Measurements from ENCODE around the gene CACNA1D.

DNA sequence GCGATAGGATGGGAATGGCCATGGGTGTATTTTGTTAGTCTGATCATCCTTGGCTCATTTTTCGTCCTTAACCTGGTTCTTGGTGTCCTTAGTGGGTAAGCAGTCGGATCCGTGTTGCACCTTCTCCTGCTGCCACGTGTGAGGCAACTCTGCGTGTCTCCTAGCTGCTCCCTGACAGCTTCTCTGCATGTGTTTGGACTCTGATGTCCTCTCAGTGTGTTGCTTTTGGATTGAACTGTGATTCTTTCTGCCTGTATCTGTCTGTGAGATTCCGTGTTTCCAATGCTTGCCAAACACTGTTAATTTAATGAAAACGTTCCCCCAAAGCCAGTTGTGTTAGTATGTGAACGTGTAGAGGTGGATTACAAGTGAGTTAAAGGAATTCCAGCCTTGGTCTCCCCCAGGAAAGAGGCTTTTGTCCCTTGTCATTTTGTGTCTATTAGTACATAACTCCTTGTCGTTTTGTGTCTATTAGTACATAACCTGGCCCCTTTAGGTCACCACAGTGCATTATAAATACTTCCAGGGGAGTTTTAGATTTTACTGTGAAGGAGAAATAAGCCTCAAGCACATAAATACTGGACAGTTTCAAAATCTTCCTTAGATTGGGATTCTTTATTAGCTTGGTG, 179.4 kb downstream of the CACNA1D start:
- TF ChIP-seq, protein P1, sequence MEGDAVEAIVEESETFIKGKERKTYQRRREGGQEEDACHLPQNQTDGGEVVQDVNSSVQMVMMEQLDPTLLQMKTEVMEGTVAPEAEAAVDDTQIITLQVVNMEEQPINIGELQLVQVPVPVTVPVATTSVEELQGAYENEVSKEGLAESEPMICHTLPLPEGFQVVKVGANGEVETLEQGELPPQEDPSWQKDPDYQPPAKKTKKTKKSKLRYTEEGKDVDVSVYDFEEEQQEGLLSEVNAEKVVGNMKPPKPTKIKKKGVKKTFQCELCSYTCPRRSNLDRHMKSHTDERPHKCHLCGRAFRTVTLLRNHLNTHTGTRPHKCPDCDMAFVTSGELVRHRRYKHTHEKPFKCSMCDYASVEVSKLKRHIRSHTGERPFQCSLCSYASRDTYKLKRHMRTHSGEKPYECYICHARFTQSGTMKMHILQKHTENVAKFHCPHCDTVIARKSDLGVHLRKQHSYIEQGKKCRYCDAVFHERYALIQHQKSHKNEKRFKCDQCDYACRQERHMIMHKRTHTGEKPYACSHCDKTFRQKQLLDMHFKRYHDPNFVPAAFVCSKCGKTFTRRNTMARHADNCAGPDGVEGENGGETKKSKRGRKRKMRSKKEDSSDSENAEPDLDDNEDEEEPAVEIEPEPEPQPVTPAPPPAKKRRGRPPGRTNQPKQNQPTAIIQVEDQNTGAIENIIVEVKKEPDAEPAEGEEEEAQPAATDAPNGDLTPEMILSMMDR (IDR thresholded peaks at IDR 0.05; ENCODE audit: poor library complexity), result no peak
- TF ChIP-seq EZH2 (IDR thresholded peaks at IDR 0.05; ENCODE audit: borderline replicate concordance), result no peak
- no peak for TF ChIP-seq EZH2phosphoT487 (IDR thresholded peaks at IDR 0.05; ENCODE audit: low read depth, severe bottlenecking, unreplicated experiment)
